HG03139 (cell line): ENCODE data around the gene VSIR.

ENCODE experiments used
- ATAC-seq: cut with Tn5 transposase; IDR thresholded peaks from one replicate; pipeline ENCODE4 v1.9.1; 2021; ENCODE audit not compliant: unreplicated experiment

The VSIR gene

GRCh38 chr10:71765906-71766716, 7.2 kb downstream of the VSIR start:
- no peak for ATAC-seq

DNA sequence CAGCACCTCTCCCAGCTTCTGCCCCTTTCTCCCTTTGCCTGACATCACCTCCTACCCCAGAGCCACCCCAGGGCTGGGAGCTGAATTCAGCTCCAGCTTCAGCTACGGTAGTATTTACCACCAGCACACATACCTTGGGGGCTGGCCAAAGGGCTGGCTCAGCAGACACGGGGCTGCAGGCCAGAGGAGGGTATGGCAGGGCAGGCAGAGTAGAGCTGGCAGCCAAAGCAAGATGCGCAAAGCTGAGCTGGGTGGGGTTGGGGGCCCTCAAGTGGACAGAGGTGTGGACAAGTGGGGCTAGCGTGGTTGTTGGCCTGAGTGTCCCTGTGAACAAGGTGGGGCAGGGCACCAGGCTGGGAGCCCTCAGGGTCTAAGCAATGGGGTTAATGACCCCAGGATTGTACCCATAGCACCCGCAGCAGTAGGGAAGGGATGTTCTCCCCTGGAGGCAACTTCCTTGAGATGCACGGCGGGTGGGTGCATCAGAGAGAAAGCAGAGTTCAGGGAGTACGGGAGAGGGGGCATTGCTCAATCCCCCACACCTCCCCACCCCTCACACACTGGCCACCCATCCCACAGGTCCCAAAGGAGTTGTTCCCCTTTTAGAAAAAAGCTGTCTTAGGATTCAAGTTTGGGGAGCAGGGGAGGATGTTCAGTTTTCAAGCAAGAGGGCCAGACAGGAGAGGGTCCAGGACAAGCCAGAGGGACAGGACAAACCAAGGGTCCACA, 8.0 kb downstream of the VSIR start:
- no peak for ATAC-seq

DNA sequence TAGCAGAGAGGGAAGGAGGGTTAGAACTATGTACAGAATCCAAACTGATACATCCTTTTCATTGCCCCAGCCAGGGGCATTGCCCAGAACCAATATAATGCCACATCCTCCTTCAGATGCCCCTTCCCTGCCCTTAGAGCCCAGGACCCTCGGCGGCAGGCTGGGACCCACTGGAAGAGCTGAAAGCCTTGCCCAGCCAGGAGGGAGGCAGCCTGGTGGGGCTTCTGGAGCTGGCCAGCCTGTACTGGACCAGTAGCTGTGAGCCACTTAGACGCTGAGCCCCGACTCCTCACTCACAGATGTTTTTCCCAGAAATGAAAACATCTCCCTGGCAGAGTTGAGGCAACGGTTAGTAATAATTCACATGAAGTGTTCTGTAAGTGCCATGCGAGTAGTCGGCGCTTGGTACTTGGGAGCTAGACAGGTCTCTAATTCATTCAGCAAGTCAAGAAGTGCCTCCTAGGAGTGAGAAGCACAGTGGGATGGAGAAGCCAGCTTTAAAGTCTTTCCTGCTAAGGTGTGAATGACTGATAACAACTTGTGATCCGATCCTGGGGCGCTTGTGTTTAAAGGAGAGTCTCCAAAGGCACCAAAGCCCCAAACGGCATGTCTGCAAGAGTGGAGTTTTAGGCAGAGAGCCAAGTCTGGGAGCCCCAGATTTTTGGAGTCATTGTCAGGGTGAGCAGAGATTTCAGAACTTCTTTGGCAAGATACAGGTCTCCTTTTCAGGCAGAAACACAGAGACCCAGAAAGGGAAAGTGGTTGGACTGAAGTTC, 9.8 kb downstream of the VSIR start:
- no peak for ATAC-seq

DNA sequence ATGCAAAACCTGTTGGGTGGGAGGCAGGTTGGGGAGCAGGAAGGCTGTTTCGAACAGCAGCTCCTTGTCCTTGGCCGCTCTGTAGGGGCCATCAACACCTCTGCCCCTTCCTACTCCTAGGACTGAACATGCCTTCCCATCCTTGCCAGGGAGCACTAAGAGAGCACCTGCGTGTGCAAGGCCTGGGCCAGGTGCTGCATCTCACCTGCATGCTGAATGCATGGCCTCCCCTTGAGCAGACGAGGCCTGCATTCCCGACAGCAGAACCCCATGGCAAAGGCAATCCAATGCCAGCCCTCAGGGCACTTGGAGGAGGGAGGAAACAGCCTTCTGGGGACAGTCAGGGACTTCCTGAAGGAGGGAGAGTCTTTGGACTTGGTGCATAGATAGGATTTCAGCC, 11.0 kb downstream of the VSIR start:
- ATAC-seq = no peak

DNA sequence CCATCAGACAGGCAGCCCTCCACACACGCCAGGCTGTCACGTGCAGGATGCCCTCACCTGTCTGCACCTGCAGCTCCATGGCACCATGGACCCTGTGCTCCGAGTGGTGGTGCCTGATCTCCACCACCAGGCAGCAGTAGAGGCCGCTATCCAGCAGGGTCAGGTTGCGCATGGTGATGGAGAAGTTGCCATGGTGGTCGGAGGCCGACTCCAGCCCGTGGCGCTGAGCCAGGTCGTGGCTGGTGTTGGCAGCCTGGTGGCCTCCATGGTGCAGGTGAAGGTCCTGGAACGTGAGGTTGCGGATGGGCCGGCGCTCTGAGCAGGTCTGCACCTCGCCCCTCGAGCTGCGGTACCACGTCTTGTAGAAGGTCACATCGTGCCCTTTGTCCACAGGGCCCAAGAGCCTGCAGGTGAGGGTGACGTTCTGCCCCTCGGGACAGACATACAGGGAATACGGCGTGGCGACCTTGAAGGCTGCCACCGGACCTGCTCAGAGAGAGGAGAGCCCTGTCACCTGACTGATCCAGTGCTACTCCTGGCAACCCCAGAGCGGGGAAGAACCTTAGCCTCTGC, 11.7 kb downstream of the VSIR start:
- ATAC-seq = no peak

DNA sequence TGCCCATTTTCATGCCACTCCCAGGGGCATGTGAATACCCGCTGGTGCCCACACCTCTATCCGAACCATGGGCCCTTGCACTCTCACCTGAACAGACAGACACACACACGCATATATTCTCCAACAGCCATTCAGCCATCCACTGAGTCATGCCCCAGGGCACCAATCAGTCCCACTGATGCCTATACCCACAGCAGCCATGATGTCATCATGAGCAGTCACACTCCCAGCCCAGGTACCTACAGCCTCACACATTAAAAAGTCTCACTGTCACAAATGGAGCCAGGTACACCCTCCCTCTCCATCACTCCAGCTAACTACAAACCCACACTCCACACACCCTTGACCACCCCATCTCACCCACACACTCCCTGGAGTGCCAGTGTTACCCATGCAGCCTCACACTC, 12.2 kb downstream of the VSIR start:
- ATAC-seq = no peak

- no peak for ATAC-seq
These were observed 15.9 kb downstream of the VSIR start for GRCh38 chr10:71757399-71757922.

GRCh38 chr10:71756311-71757191, 16.8 kb downstream of the VSIR start:
- no peak for ATAC-seq

- ATAC-seq = no peak
These were observed 18.0 kb downstream of the VSIR start for GRCh38 chr10:71755179-71755879.

DNA sequence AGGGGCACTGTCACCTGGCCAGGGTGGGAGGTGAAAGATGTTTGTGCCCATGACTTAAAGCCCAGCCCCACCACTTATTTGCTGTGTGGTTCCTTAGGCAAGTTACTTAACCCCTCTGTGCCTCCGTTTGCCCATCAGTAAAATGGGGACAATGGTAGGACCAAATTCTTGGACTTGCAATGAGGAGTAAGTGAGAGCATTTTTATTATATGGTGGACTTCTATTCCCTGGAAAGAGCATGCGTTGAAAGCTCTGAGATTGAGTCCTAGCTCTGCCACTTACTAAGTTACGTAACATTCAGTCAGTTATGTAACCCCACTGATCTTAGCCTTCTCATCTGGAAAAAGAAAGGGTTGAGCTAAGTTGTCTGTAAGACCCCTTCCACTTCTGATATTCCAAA, 18.8 kb downstream of the VSIR start:
- ATAC-seq = no peak

DNA sequence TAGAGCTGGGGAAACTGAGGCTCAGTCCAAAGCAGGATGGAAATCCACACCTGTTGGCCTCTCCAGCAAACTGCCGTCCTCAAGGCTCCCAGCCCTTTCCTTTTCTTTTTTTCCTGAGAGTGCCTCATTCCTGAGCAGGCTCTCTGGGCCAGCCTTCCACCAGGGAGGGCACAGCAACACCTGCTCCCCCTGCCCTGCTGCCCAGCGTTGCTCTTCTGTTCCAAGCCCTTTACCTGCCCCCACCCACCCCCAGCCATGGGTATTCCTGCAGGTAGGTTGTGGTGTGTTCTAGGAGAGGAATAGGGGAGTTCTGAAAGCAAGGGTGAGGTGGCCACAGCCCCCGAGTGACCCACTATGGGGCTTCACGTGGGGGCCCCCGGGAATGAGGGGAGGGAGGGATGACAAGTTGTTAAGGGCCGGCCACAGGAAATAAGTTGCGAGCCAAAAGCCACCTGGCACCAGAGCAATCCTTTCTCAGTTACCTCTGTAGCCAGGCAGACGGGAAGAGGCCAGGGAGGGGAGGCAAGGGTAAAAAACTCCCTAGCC, 19.3 kb downstream of the VSIR start:
- no peak for ATAC-seq

DNA sequence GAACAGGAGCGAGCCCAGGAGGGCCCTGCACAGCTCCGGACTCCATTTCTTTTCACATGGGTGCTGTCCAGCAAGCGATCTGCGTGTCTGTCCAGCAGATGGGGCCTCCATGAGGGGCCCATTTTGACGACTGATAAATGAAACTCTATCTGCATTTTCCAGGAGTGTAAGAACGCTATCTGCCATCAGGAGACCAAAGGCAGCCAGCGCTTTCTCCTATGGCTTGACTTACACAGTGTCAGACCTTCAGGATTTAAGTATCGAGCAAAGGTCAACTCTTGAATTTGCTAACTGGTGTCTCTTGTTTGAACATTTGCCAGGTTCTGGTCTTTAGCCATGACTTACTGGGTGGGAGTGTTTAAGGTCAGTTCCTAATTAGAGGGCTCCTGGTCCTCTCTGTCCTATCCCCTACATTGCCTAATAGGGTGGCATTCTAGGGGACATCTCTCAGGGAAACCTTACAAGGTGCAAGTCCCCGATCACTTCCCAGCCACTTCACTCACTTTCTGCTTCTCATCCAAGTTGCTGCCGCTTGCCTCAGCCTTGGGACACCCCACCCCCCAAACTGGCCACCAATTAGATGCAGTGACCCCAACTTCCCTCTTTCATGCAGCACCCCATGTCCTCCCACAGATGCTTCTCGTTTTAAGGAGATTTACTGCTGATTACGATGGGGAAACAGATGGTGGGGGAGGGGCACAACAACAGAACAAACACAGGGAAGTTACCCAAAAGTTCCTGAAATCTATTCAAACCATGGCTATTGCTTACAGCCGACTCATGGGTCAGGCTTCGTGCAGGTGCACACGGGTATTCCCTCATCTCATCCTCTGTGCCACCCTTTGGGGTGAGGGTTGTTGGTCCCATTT, 20.0 kb downstream of the VSIR start:
- ATAC-seq = no peak

DNA sequence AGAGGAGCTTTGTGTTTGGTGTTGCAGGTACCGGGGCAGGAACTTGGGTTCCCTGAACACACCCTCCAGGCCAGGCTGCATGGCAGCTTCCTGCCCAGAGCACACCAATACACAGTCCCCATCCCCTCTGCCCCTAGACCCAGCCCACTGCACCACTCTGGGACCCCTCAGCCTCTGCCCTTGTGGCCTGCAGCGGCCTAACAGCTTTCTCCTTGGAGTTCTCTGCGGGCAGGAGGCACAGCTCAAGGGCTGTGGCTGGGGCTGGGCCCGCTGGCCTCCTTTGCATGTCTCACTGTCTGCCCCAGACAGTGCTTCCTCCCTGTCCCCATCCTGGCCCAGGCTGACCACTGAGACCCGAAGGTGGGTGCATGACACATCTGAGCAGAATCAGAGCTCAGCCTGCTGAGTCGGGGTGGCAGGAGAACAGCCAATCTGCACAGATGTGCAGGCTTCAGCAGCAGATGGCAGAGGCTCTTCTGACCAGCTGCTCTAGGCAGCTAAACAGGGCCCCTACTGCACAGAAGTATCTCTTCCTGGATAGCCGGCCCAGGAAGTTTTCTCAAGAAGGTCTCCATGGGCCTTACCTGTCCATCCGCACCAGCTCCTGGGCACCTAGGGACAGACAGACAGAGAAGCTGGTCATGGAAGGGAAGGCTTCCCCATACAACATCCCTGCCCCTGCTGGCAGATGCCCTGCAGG, 20.8 kb downstream of the VSIR start:
- ATAC-seq = no peak

- ATAC-seq = no peak
These were observed 21.6 kb downstream of the VSIR start for GRCh38 chr10:71751515-71752224.

DNA sequence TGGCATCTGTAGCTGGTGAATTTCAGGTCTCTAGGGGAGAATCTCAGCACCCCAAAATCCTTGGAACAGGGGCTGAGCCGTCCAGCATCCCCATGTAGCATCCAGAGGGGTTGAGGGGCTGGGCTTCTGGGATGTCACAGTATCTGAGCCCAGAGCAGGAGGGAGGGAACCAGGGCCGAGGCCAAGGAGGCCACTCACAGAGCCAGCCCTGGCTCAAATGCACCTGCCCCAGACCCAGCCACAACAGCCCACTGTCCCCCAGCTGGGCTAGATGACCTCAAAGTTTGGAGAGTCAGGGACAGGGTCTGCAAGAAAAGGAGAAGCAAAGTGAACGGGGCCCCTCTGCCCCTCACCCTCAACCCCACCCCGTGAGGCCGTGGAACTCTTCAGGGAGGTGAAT, 22.3 kb downstream of the VSIR start:
- ATAC-seq = no peak

GRCh38 chr10:71750124-71750841, 23.0 kb downstream of the VSIR start:
- no peak for ATAC-seq
